H1 (cell line): ENCODE measurements around the gene LNX2. TPM values are rescaled to one million over a fixed set of nuclear protein-coding genes. Genes with fewer than 3 reads are reported as not detected.

Experiments used
- polyA plus RNA-seq, 7 experiments: library from polyadenylated mRNA; depleted of rRNA in 3 of 7; stranded (reverse) in 5 of 7; unstranded in 2 of 7; fragments of >200 nt in 5 of 7; fragments of 200-250 nt in 2 of 7; gene quantifications; 1 replicate in 5 of 7; 2 replicates in 1 of 7; 4 replicates in 1 of 7; pipeline versions ENCODE4 v1.2.1 to v1.2.3, GENCODE V29; 2011 to 2013; ENCODE audit warnings: missing spikeins in 2 of 7, mixed read lengths in 2 of 7
- total RNA-seq: library from RNA; stranded (reverse); fragmentation: NEBNext Ultra II Directional; extraction: Animal tissue kit (Norgen Biotek cat#: 25700); gene quantifications from 2 replicates; pipeline ENCODE4 v1.2.1, GENCODE V29; 2021

The LNX2 gene
- total and polyA plus RNA-seq, 2 of the 8 experiments (the other 6 are each of a cell fraction or from before 2014, with no cell fraction given), result 6.4 to 13.9 TPM

Other genes with a start within 250 kb of the LNX2 start
- gene GTF3A, start 195.9 kb downstream of the LNX2 start, total RNA-seq, result 92.3 and 96.5 TPM in 2 replicates
- 41.6 and 49.9 TPM in 2 replicates for gene GTF3A, start 195.9 kb downstream of the LNX2 start, polyA plus RNA-seq (2011; rRNA removed)
- gene MTIF3, start 170.0 kb downstream of the LNX2 start, total RNA-seq, result 32.2 and 36.4 TPM in 2 replicates
- 19.8 and 29.4 TPM in 2 replicates for gene MTIF3, start 170.0 kb downstream of the LNX2 start, polyA plus RNA-seq (2011; rRNA removed)
- gene POLR1D, start 1.4 kb upstream of the LNX2 start, total RNA-seq, result 232 TPM in 2 replicates
- 146 and 226 TPM in 2 replicates for gene POLR1D, start 1.4 kb upstream of the LNX2 start, polyA plus RNA-seq (2011; rRNA removed)
- gene GSX1, start 172.0 kb upstream of the LNX2 start, total RNA-seq, result not detected in 2 replicates
- gene GSX1, start 172.0 kb upstream of the LNX2 start, polyA plus RNA-seq (2011; rRNA removed), result 0.08 TPM in 1 of 2 replicates, not detected in the other